C4-2B (cell line): ENCODE results near the gene GRIA1.

Experiments used
- H3K27ac ChIP-seq: fragments of 450-650 bp; 2 replicates; pipeline ENCODE4 v1.5.1; 2017
- CTCF ChIP-seq: fragments of 450-650 bp; conservative IDR thresholded peaks from 2 replicates; pipeline ENCODE4 v1.5.1; 2017; ENCODE audit warnings: mild to moderate bottlenecking
- ZFX ChIP-seq: fragments of 450-650 bp; IDR thresholded peaks from 2 replicates; pipeline ENCODE4 v1.6.1; 2017

The GRIA1 gene

DNA sequence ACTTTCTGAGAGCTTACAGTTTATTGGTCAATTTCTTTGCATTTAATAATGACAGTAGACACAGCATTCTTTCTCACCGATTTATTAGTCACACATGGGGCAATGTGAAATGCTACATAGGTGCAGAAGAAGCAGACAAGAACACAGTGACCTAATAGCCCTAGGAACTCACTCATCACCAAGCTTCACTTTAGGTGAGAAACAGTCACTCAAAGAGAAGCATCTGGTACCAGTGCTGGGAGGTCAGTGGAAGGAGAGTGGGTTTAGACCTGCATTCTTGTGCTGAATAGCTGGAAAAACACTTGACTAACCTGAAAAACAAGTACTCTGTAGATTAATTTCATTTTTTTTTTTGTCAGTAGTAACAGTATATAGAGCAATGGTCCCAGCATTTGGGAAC, 179.6 kb downstream of the GRIA1 start:
- no peak overlapping the region for H3K27ac ChIP-seq
- TF ChIP-seq CTCF: no peak
- no peak for TF ChIP-seq ZFX

GRCh38 chr5:153671653-153672346, 181.3 kb downstream of the GRIA1 start:
- H3K27ac ChIP-seq: no peak overlapping the region
- no peak for TF ChIP-seq CTCF
- no peak for TF ChIP-seq ZFX

GRCh38 chr5:153672347-153673090, 182.0 kb downstream of the GRIA1 start:
- no peak overlapping the region for H3K27ac ChIP-seq
- TF ChIP-seq CTCF: no peak
- TF ChIP-seq ZFX: no peak

GRCh38 chr5:153674356-153674755, 183.9 kb downstream of the GRIA1 start:
- H3K27ac ChIP-seq: no peak overlapping the region
- TF ChIP-seq ZFX: no peak
- TF ChIP-seq CTCF: no peak

DNA sequence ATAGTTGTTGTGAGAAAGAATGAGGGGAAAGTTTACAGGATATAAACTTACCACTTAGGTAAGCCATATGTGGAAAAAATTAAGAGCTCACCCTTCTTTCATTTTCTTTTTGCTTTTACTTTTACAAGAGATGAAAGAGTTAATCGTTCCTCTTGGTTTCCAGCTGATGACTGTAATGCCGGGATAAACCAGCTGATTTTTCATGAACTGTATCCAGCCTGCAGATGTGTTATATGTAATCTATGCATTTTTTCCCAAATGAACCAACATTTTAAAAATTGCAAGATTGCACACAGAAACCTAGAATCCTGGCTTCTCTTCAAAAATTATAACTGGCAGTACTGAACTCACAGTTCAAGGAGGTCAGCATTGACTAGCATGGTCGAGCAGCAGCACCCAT, 185.9 kb downstream of the GRIA1 start:
- TF ChIP-seq ZFX (no peak), CTCF (no peak)
- H3K27ac ChIP-seq: no peak overlapping the region

GRCh38 chr5:153676821-153677220, 186.4 kb downstream of the GRIA1 start:
- no peak overlapping the region for H3K27ac ChIP-seq
- no peak for TF ChIP-seq CTCF
- no peak for TF ChIP-seq ZFX

DNA sequence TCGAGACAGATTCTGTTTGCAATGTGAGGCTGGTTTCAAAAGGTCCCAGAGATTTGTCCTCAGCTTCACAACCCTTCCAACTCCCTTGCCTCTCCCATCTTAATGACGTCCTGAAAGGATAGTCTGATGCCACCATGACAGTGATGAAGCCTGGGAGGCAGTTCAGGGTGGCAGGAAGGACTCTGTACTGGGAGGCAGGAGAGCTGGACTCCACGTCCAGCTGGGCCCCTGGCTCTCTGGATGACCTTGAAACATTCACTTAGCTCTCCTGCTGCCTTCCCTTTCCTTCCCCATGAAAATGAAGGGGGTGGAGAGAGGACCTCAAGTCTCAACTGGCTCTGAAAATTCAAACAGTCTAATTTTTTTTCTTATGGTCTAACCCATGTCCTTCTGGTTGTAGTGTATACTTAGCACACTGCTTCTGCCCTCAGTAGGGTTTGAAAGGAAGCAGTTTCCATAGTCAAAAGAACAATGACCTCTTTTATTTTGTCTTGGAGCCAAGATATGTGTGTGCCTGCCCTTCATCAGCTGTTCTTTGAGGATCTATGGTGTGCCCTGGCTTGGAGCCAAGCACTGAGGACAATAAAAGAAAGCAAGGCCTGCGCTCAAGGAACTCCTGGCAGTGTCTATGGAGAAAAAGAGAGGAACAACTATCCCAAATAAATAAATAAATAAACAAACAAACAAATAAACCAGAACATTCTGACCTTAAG, 188.3 kb downstream of the GRIA1 start:
- H3K27ac ChIP-seq: no peak overlapping the region
- no peak for TF ChIP-seq CTCF
- TF ChIP-seq ZFX: no peak
